GM19351 (cell line): ENCODE results near the gene SMARCD3.

Experiments
- ATAC-seq: cut with Tn5 transposase; IDR thresholded peaks from one replicate; pipeline ENCODE4 v1.9.1; 2021; ENCODE audit warnings: mild to moderate bottlenecking, moderate library complexity; ENCODE audit not compliant: unreplicated experiment

Gene SMARCD3

GRCh38 chr7:151193203-151193978, 55.1 kb downstream of the SMARCD3 start:
- no peak for ATAC-seq

DNA sequence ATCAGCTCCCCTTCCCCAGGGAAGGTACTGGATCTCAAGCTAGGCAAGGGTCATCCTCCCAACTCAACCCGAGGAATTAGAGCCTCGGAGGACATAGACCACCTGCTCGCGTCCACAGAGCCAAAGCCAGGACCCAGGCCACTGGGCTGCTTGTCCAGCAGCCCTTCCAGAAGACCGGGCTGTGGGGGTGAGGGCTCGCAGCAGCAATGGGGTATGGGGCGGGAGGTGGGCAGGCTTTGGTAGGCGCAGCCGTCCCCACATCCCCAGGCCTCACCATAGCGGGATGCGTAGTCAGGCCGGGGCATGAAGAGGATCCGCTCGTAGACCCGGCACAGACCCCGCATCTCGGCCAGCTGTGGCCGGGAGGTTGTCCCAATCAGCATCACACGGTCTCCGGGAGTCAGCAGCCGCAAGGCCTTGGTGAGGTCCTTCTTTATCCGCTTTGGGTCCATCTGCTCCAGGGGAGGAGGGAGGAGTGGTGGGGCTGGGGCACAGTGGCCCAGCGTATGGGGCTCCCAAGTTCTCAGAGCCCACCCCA, 56.4 kb downstream of the SMARCD3 start:
- ATAC-seq, result no peak

DNA sequence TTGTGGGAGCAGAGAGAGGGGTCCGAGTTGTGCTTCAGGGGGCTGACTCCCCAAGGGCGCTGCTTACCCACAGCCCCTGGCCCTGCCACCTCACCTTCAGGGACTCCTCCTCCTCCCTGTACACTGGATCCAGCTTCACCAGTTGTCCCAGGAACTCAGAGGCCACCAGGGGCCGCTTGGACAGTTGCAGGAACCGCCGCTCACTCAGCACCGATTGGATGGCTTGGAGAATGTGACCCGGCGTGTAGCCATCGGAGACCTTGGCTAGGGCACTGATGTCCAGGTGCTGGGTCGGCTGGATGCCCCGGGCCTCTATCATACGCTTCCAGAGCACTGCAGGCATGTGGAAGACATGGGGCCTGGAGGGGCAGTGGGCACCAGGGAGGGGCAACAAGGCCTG, 57.0 kb downstream of the SMARCD3 start:
- ATAC-seq, result no peak

- ATAC-seq, result no peak
Observed at GRCh38 chr7:151189038-151189437, 59.5 kb downstream of the SMARCD3 start.
